Fibroblast of pulmonary artery (primary cell): ENCODE data around the gene COMTD1.

Experiments used
- DNase-seq: peaks from one replicate; pipeline ENCODE4 v3.0.0-alpha.2; 2010; ENCODE audit warnings: low read depth
- H3K4me3 ChIP-seq: replicated peaks from 2 replicates; pipeline ENCODE4 v1.5.1; 2011; ENCODE audit warnings: low read depth, mild to moderate bottlenecking, control low read depth, low read length, moderate library complexity
- TF ChIP-seq, protein P1 (sequence below): IDR thresholded peaks from 2 replicates; pipeline ENCODE4 v1.5.1; 2011; ENCODE audit warnings: mild to moderate bottlenecking, control low read depth, low read length, inconsistent platforms; ENCODE audit errors: missing control alignments

Gene COMTD1

GRCh38 chr10:75231672-75232581 is 3.8 kb downstream of the COMTD1 start:
- TF ChIP-seq, protein P1, sequence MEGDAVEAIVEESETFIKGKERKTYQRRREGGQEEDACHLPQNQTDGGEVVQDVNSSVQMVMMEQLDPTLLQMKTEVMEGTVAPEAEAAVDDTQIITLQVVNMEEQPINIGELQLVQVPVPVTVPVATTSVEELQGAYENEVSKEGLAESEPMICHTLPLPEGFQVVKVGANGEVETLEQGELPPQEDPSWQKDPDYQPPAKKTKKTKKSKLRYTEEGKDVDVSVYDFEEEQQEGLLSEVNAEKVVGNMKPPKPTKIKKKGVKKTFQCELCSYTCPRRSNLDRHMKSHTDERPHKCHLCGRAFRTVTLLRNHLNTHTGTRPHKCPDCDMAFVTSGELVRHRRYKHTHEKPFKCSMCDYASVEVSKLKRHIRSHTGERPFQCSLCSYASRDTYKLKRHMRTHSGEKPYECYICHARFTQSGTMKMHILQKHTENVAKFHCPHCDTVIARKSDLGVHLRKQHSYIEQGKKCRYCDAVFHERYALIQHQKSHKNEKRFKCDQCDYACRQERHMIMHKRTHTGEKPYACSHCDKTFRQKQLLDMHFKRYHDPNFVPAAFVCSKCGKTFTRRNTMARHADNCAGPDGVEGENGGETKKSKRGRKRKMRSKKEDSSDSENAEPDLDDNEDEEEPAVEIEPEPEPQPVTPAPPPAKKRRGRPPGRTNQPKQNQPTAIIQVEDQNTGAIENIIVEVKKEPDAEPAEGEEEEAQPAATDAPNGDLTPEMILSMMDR: no peak
- no peak for DNase-seq
- no peak overlapping the region for H3K4me3 ChIP-seq

DNA sequence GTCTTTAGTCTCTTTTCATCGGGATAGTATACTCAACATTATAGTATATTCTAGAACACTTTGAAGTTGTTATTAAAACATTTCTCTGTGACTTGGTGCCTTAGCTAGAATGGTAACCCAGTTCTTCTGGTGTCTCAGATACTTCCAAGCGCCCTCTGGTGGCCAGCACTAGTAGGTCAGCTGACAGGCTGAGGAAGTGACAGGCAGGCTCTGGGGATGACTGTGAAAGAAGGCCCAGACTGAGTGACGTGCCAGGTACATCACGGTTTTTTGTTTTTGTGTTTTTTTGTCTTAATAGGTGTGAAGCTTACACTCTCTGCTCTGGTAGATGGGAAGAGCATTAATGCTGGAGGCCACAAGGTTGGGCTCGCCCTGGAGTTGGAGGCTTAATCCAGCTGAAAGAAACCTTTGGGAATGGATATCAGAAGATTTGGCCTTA is 5.1 kb downstream of the COMTD1 start:
- DNase-seq: peak; percentile 89
- no peak overlapping the region for H3K4me3 ChIP-seq
- TF ChIP-seq, protein P1: peak; percentile 96

- H3K4me3 ChIP-seq: no peak overlapping the region
- TF ChIP-seq, protein P1: no peak
- DNase-seq: peak; percentile 59
Observed at GRCh38 chr10:75229971-75230370, 5.8 kb downstream of the COMTD1 start.

- TF ChIP-seq, protein P1: no peak
- DNase-seq: no peak
- no peak overlapping the region for H3K4me3 ChIP-seq
Observed at GRCh38 chr10:75228834-75229233, 6.9 kb downstream of the COMTD1 start.

DNA sequence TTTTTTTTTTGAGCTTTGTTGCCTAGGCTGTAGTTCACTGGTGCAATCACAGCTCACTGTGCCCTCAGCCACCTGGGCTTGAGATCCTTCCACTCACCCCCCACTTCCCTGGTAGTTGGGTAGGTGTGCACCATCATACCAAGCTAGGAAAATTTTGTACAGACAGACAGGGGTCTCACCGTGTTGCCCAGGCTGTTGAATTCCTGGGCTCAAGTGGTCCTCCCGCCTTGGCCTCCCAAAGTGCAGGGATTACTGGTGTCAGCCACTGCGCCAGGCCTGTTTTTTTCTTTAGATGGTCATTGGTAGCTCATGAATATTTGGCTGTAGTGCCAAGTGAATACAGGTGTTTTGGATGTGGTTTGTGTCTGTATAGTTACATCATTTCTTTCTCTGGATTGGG is 7.5 kb downstream of the COMTD1 start:
- no peak overlapping the region for H3K4me3 ChIP-seq
- TF ChIP-seq, protein P1: no peak
- DNase-seq: no peak

GRCh38 chr10:75226656-75227055 is 9.1 kb downstream of the COMTD1 start:
- DNase-seq: no peak
- H3K4me3 ChIP-seq: no peak overlapping the region
- TF ChIP-seq, protein P1: no peak
